ENCODE results near the gene PREPL.

GRCh38 chr2:44351676-44352075 is 9.6 kb downstream of the PREPL start:
- TF ChIP-seq CTCF (IDR thresholded peaks at IDR 0.05): no peak
- TF ChIP-seq POLR2AphosphoS5 (IDR thresholded peaks at IDR 0.05): no peak
